ENCODE results near the gene ZNF823. TPM values are rescaled to one million over a fixed set of nuclear protein-coding genes. Genes with fewer than 3 reads are reported as not detected.

The ZNF823 gene
- total and polyA plus RNA-seq, 9 of the 15 experiments (the other 6 are each of a cell fraction or from before 2014, with no cell fraction given) = 4.0 to 13.4 (median 6.1) TPM

DNA sequence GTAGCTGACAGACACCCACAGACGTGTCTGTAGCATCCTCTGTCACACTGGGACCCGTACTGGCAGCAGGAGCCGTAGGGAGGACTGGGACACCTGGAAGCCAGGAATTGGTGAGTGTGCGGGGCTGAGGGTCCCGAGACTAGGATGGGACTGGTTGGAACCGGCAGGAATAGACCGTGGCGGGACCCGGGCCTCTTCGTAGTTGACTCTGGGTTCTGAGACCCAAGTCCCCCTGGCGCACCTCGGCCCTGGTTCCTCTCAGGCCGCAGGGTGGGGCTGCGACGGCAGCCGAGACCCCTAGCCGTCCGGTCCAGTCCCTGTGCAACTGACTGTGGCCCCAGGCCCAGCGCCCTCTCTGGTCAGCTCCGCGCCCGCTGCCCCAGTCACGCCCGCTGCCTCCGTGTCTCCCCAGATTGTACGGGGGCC is 64.7 kb downstream of the ZNF823 start:
- in situ Hi-C loops (cut with MboI) (no loop called here), intact Hi-C loops (cut with micrococcal nuclease) (no loop called here)
- H3K36me3 ChIP-seq (ENCODE audit: control insufficient read depth, insufficient read depth, low read length) = no peaks in the 10 kb centered on the region
- no peak overlapping the region for H2AFZ ChIP-seq (ENCODE audit: low read depth, low read length)
- no peaks in the 10 kb centered on the region for H3K9me1 ChIP-seq (ENCODE audit: control insufficient read depth, insufficient read depth, low read length)
- no peak overlapping the region for H3K27ac ChIP-seq (ENCODE audit: extremely low read depth, low read depth, low read length)
- no peaks in the 10 kb centered on the region for H3K4me1 ChIP-seq (replicated peaks in 1 of 2; ENCODE audit: control insufficient read depth in 2 of 2, insufficient read depth in 2 of 2, low read length in 2 of 2)
- TF ChIP-seq IRF9 (tag; IDR thresholded peaks at IDR 0.05) (no peak), MAFG (tag; conservative IDR thresholded peaks at IDR 0.05) (no peak), ZNF239 (CRISPR knock-in tag; IDR thresholded peaks at IDR 0.05) (no peak), CHD2 (IDR thresholded peaks at IDR 0.05; ENCODE audit: low read depth, low read length) (no peak), TRIM28 (IDR thresholded peaks at IDR 0.05) (no peak), RBM34 (IDR thresholded peaks at IDR 0.05; ENCODE audit: borderline replicate concordance, insufficient read depth, low read length) (no peak), PHF8 (IDR thresholded peaks at IDR 0.05; ENCODE audit: borderline replicate concordance, low read length) (no peak), JUN (IDR thresholded peaks at IDR 0.05; ENCODE audit: borderline replicate concordance, low read depth, low read length) (no peak), JUN (CRISPR knock-in tag; IDR thresholded peaks at IDR 0.05; ENCODE audit: borderline replicate concordance) (no peak), ZNF12 (CRISPR knock-in tag; IDR thresholded peaks at IDR 0.05) (no peak), MCM3 (IDR thresholded peaks at IDR 0.05) (no peak), BMI1 (IDR thresholded peaks at IDR 0.05; ENCODE audit: low read length) (no peak), MEF2D (tag; conservative IDR thresholded peaks at IDR 0.05; ENCODE audit: low read depth) (no peak), PRMT5 (CRISPR knock-in tag; IDR thresholded peaks at IDR 0.05) (no peak), RB1 (IDR thresholded peaks at IDR 0.05; ENCODE audit: low read depth) (no peak)
- TF ChIP-seq, protein P1, sequence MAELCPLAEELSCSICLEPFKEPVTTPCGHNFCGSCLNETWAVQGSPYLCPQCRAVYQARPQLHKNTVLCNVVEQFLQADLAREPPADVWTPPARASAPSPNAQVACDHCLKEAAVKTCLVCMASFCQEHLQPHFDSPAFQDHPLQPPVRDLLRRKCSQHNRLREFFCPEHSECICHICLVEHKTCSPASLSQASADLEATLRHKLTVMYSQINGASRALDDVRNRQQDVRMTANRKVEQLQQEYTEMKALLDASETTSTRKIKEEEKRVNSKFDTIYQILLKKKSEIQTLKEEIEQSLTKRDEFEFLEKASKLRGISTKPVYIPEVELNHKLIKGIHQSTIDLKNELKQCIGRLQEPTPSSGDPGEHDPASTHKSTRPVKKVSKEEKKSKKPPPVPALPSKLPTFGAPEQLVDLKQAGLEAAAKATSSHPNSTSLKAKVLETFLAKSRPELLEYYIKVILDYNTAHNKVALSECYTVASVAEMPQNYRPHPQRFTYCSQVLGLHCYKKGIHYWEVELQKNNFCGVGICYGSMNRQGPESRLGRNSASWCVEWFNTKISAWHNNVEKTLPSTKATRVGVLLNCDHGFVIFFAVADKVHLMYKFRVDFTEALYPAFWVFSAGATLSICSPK (IDR thresholded peaks at IDR 0.05; ENCODE audit: borderline replicate concordance) = no peak
- TF ChIP-seq, protein P2, sequence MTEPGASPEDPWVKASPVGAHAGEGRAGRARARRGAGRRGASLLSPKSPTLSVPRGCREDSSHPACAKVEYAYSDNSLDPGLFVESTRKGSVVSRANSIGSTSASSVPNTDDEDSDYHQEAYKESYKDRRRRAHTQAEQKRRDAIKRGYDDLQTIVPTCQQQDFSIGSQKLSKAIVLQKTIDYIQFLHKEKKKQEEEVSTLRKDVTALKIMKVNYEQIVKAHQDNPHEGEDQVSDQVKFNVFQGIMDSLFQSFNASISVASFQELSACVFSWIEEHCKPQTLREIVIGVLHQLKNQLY (CRISPR knock-in tag; conservative IDR thresholded peaks at IDR 0.05) = no peak
- FAIRE-seq (no peak), DNase-seq (ENCODE audit: extremely low read depth in 1 of 4, low spot score in 3 of 4) (no peak), ATAC-seq (no peak)
- H3K9ac ChIP-seq (ENCODE audit: insufficient read depth in 1 of 2, low read depth in 2 of 2, low read length in 2 of 2) = no peak overlapping the region
- no TSS peak for BruUV-seq (replicated peaks)
- H3K27me3 ChIP-seq (ENCODE audit: control insufficient read depth in 2 of 2, insufficient read depth in 2 of 2, low read length in 2 of 2) = no peaks in the 10 kb centered on the region
- no peaks in the 10 kb centered on the region for H3K9me3 ChIP-seq (replicated peaks; ENCODE audit: control insufficient read depth, insufficient read depth, low read depth, low read length)
- no peak overlapping the region for H3K4me2 ChIP-seq (ENCODE audit: insufficient read depth, low read length)
- ChIA-PET POLR2A (interaction anchor here (1.2 kb wide), 1 partner anchor 9 kb away, joined by 5 read pairs; no protein-coding TSS in a partner anchor), CTCF (ENCODE audit: low intra/inter-chr PET ratio) (no interaction called here)
- H3K79me2 ChIP-seq (ENCODE audit: control insufficient read depth, insufficient read depth, low read length) = no peaks in the 10 kb centered on the region
- no peak overlapping the region for H3K4me3 ChIP-seq
- WGBS (ENCODE audit: insufficient coverage, low coverage, missing lambda C conversion rate) = 91% methylated on average over 23 of the region's 26 CpGs
- no peaks in the 10 kb centered on the region for H4K20me1 ChIP-seq (replicated peaks; ENCODE audit: control insufficient read depth, insufficient read depth, low read length)

Measured in K562 (cell line).